ENCODE results near the gene PRDM16.

The PRDM16 gene

DNA sequence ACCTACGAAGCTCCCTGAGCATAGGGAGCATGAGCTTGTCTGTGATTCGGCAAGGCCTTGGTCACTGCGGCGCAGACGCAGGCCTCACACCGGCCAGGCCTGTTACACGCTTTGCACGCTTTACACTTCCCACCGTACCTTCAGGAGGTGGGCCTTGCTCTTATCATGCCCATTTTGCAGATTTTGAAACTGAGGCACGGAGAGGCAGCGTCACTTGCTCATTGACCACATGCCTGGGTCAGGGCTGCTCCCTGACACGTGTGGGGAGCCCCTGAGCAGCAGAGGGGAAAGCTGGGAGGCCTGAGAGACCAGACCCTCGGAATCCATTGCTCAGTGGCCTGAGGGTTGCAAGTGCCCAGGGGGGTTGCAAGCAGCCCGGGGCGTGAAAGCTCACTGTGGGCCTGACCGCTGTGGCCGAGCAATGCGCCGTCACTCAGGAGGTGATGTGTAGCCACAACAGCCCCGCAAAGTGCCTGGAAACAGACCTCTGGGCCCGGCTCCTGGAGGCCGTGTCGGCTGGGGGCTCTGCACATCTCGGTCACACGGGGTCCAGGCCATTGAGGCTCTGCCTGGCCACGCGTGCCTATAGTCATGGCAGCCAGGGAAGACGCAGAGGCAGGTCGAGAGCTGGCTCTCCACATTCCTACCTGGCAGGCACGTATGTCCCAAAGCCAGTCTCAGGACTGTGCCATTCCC lies 392.4 kb downstream of the PRDM16 start:
- DNase-seq (ENCODE audit: low read depth in 2 of 2) = no peak

DNA sequence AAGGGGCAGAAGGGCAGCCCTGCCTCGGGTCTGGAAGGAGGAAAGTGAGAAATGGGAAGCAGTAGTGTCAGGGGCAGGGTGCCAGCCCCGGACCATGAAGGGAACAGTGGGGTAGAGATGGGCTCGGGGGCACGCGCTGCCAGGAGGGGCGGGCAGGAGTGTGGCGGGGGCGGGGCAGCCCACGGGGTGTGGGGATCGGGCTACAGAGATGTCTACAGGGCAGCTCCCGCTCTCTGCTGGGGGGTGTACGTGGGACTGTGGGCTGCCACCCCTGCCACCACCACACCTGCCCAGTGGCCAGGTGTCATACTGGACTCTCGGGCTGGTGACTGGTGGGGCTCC lies 392.9 kb downstream of the PRDM16 start:
- DNase-seq (ENCODE audit: low read depth in 2 of 2) = no peak

GRCh38 chr1:3462356-3463012 lies 393.5 kb downstream of the PRDM16 start:
- DNase-seq (ENCODE audit: low read depth in 2 of 2) = no peak

- no peak for DNase-seq (ENCODE audit: low read depth in 2 of 2)
Observed at GRCh38 chr1:3463013-3463385, 394.0 kb downstream of the PRDM16 start.

GRCh38 chr1:3463408-3463863 lies 394.4 kb downstream of the PRDM16 start:
- no peak for DNase-seq (ENCODE audit: low read depth in 2 of 2)

DNA sequence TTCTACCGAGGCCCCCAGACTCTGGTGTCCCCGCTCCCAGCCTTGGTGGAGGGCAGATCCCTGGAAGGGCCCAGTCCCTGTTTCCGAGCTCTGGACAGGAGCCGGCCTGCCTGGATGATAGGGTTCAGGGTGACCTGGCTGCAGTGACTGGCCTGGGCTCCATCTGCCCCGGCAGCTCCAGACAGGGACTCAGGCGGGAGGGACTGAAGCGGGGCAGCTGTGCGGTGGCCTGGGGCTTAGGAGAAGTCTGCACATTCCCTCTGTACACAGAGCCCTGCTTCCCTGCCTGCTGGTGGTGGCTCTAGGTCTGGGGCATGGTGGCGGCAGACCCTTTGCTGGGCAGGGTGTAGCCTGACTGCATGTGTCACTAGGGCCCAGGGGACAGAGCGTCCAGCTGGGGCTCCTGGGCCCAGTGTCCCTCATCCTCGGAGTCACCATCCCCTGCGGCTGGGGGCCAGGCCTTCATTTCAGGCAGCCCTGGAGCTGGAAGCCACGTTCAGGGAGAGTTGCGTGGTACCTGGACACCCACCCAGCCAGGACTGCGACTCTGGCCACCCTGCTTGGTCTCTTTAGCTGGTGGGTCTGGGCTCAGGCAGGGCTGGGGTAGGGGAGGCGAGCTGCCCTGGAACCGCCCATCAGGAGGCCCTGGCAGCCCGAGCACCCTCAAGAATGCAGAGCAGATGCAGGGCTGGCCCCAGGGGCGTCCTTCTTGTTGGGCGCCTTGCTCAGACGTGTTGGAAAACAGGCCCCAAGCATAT lies 395.1 kb downstream of the PRDM16 start:
- DNase-seq (ENCODE audit: low read depth in 2 of 2) = no peak

DNA sequence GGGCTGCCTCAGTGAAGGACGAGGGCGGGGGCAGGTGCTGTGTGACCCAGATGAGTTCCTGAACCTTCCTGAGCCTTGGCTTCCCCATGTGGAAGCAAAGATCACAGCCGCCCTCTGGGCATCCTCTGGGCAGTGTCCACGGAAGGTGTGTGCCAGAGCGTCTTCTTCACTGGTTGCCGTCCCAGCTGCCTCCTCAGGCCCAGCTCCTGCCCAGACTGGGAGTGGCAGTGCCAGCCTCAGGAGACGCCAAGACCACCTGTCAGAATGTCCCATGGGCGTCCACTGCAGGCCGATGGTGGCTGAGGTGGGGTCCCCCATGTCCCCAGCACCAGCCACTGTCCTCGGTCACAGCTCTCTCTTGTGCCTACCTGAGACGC lies 395.6 kb downstream of the PRDM16 start:
- no peak for DNase-seq (ENCODE audit: low read depth in 2 of 2)

DNA sequence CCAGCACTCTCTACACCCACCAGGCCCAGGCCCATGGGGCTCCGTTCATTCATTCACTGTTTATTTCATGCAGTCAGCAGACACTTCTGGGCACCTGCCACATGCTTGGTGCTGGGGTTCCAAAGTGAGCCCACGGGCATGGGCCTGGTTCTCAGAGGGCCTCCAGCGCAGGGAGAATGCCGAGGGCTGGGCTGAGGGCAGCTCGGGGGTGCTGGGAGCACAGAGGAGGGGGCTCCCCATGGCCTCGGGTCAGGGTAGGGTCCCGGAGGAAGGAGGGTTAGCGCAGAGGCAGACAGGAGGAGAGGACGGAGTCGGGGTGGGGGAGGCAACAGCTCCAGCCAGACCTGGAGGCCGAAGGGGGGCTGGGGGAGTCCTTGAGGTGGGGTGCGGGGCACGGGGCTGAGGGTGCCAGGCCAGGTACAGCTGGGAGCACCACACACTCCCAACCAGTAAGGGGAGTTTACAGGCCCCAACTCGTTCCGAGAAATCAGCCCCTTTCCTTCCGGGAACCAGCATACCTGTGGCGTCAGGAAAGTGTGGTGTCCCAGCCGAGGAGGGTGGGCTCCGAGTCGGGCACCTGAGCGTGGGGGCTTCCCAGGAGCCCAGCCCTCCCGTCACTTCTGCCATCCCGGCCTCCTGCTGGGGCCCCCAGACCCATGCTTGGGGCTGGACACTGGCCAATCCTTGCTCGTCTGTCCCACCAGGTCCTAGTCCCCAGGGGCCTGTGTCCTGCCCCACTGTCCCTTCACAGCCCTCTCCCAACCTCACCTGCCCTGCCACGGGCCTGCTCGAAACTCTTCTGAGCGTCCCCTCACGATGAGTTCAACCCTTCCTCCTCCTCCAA lies 396.3 kb downstream of the PRDM16 start:
- DNase-seq (ENCODE audit: low read depth in 2 of 2) = no peak

DNA sequence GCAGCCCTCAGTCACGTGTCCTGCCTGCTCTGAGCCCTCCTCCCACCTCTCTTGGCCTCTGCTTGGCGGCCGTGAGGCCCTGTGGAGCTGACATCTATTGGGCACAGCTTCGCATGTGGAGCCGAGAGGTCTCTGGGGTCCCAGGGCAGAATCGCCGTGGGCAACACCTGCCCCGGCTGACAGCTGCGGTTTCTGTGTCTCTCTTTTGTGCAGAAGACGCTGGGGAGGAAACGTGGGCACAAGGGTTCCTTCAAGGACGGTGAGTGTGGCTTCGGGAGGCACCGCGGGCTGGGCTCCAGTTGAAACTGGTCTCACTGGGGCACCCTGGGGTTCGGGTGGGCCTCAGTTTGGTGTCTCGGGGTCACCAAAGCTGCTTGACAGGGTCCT lies 396.9 kb downstream of the PRDM16 start:
- DNase-seq (ENCODE audit: low read depth in 2 of 2) = no peak

DNA sequence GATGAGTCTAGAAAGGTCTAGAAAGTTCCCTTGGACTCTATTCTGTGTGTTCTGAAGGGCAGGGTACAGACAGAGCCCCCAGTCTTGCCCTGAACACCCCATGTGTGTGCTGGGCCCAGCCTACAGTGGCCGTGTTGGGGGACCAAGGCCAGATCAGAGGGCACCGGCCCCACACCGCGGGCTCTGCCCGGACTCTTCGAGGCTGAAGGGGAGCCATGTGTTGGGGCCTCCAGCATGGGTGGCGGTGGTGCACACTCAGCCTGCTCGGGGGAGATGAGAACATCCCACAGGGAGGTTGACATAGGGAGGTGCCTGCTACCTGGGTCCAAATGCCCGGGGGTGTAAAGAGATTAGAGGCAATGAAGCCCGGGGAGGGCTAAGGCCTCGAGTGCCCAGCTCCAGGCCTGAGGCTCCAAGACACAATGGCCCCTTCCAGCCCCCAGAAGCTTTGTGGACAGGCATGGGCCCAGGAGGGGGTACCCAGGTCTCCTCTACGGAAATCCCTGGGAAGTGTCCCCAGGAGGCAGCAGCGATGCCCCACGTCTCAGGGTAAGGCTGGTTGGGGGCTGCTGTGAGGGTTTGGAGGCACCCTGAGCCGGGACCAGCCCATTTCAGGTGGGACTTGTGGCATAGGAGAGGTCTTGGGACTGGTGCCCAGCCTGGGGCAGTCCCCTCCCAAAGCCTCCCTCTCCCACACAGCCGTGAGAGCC lies 397.5 kb downstream of the PRDM16 start:
- DNase-seq (ENCODE audit: low read depth in 2 of 2) = no peak

- DNase-seq (ENCODE audit: low read depth in 2 of 2) = no peak
Observed at GRCh38 chr1:3467096-3468036, 398.4 kb downstream of the PRDM16 start.

- no peak for DNase-seq (ENCODE audit: low read depth in 2 of 2)
Observed at GRCh38 chr1:3468236-3469103, 399.5 kb downstream of the PRDM16 start.

DNA sequence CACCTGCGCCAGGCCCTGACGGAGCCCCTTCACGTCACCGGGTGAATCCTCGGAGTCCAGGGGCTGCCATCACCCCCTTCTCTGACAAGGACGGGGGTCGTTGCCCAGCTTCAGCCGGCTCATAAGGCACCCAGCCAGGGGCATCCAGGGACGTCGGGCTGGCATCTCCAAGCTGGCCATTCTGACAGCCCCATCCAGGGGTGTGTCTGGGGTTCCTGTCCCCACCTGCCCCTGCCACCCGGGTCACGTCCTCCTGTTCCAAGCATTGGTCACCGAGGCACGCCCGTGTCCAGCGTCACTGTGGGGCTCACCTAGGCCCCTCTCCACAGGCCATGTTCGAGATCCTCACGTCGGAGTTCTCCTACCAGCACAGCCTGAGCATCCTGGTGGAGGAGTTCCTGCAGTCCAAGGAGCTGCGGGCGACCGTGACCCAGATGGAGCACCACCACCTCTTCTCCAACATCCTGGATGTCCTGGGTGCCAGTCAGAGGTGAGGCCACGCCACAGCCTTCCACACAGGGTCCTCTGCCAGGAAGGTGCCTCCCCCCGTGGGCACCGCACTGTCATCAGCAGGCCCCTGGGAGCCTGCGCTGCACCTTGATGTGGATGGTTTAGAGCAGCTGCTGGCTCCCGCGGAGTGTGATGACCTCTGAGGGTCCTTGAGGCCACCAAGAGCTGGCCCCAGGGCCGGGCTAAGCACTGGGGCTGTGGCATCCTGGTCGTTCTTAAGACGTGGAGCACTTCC lies 400.3 kb downstream of the PRDM16 start:
- no peak for DNase-seq (ENCODE audit: low read depth in 2 of 2)

- DNase-seq (ENCODE audit: low read depth in 2 of 2) = no peak
Observed at GRCh38 chr1:3469849-3470649, 401.0 kb downstream of the PRDM16 start.

- no peak for DNase-seq (ENCODE audit: low read depth in 2 of 2)
Observed at GRCh38 chr1:3470650-3471355, 401.8 kb downstream of the PRDM16 start.

DNA sequence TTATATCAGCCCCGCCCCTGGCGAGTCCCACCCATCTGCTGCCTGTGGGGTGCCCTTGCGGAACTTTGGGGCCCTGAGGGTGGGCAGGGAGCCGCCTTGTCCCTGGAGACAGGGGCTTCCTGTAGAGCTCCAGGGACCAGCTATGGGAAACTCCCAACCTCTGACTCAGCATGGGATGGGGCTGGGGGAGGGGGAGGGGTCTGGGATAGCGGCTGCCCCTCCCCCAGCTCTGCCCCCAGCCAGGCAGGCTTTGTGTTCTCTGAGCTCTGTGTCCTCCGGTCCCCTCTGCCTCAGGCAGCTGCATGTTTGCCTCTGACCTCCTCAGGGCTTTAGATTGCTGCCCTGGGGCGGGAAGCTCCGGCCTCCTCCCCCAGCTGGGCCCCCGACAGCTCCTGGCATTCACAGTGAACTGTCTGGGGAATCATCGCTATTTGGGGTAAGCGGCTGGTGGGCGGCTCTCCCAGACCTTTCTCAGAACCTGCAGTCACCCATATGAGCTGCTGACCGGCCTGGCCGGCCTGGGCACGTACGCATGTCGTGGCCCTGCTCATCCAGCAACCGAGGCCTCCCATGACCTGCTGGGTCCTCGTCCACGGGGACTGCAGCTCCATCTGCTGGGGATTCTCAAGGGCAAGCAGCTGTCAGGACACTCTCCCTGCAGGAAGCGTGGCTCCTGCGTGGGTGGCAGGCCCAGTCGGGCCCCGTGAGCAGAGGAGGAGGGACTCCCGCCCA lies 402.5 kb downstream of the PRDM16 start:
- no peak for DNase-seq (ENCODE audit: low read depth in 2 of 2)

Data from stimulated activated CD8-positive, alpha-beta memory T cell treated with anti-CD3 and anti-CD28 coated beads, Interleukin-15, amount 100 ng/mL, for 4 hours (primary cell).